C4-2B (cell line): ENCODE results near the gene PDE6A.

Source experiments
- H3K27ac ChIP-seq: fragments of 450-650 bp; 2 replicates; pipeline ENCODE4 v1.5.1; 2017
- ZFX ChIP-seq: fragments of 450-650 bp; IDR thresholded peaks from 2 replicates; pipeline ENCODE4 v1.6.1; 2017
- TF ChIP-seq, protein P1 (sequence below): fragments of 450-650 bp; conservative IDR thresholded peaks from 2 replicates; pipeline ENCODE4 v1.5.1; 2017; ENCODE audit warnings: mild to moderate bottlenecking

Gene PDE6A

DNA sequence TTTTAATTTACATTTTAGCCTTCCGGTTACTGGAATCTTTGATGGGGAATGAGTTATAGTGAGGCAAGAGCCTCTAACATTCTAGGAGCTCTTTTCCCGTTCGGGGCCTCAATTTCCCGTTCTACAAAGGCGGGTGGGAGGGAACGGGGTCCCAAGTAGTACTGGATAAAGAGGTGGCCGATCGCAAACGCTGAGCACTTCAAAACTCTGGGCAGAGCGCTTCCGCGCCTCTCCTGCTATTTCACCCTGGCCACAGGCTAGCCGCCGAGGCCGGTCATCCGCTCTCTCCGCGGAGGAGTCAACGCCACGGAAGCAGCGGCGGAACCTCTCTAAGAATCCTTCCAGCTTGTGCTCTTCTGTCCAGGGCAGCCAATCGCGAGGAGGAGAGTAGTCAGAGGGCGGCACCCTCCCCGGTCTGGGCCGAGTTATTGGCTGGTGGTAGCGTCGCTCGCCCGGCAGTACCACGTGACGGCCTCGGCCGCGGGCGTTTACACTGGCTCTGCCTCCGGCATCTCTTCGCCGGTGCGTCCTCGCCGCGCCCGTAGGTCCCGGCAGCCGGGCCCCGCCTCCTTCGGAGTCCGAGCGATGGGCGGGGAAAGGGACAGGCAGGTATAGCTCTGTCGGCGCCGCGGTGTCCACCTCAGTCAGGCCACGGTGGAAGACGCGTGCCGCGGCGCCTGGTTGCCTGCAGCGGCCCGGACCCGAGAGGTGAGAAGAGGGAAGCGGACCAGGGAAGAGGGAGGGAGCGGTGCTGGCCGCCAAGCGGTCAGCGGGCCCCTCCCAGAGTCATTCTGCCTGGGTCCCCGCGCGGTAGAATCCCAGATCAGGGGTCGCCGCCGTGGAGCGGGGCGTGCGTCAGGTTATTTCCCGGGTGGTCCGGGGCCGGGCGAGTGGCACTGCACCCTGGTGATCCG is 15.9 kb upstream of the PDE6A start, which contains the start of gene SLC26A2:
Gene SLC26A2, plus strand, starts transcription at position 487 of the 914 bp plus-strand sequence. CDS start 16,895 bp downstream, outside the sequence.
- peak within 1 kb of the TSS; percentile 64 for H3K27ac ChIP-seq
- no peak for TF ChIP-seq ZFX
- TF ChIP-seq, protein P1, sequence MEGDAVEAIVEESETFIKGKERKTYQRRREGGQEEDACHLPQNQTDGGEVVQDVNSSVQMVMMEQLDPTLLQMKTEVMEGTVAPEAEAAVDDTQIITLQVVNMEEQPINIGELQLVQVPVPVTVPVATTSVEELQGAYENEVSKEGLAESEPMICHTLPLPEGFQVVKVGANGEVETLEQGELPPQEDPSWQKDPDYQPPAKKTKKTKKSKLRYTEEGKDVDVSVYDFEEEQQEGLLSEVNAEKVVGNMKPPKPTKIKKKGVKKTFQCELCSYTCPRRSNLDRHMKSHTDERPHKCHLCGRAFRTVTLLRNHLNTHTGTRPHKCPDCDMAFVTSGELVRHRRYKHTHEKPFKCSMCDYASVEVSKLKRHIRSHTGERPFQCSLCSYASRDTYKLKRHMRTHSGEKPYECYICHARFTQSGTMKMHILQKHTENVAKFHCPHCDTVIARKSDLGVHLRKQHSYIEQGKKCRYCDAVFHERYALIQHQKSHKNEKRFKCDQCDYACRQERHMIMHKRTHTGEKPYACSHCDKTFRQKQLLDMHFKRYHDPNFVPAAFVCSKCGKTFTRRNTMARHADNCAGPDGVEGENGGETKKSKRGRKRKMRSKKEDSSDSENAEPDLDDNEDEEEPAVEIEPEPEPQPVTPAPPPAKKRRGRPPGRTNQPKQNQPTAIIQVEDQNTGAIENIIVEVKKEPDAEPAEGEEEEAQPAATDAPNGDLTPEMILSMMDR = no peak

DNA sequence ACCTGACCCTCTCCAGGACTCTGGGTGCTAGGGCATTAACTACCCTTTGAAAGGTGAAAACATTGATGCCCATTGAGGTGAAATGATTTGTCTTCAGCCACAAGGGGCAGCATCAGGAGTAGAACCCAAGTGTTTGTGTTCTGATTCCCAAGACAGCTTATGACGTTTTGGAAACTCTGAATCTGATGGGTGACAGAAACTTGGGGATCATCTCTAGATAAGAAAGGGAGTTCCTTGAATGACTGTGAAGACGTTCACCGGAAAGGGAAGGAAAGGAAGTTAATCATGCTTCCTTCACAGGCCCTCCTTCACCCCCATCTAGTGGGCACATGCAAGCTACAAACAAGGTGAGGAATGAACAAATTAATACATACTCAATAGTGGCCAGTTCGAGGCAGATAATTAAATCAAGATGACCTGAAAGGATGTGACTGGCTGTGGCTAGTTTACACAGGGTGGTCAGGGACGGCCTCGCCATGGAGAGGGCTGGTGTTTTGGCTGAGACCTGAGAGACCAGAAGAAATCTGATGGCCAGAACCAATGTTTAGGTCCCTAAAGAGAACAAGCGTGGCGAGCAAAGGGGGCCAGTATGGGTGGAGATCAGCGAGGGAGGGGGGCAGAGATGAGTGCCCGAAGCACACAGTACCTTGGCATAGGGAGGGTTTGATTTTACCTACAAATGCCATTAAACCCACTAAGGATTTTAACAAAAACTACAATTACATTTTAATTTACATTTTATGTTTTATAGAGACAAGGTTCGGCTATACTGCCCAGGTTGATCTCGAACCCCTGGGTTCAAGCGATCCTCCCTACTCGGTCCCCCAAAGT is 15.0 kb upstream of the PDE6A start:
- H3K27ac ChIP-seq = peak overlapping the region; percentile 64
- no peak for TF ChIP-seq ZFX
- TF ChIP-seq, protein P1 = peak; percentile 77

- TF ChIP-seq, protein P1 = no peak
- no peak for TF ChIP-seq ZFX
- no peak overlapping the region for H3K27ac ChIP-seq
Measured at GRCh38 chr5:149957855-149958254, 13.3 kb upstream of the PDE6A start.

- H3K27ac ChIP-seq = no peak overlapping the region
Measured at GRCh38 chr5:149956685-149957084, 12.1 kb upstream of the PDE6A start.

GRCh38 chr5:149954798-149955197 is 10.2 kb upstream of the PDE6A start:
- no peak for TF ChIP-seq ZFX
- TF ChIP-seq, protein P1 = no peak
- peak overlapping the region; percentile 25; the same call in 1 of the 2 replicates for H3K27ac ChIP-seq

More at GRCh38 chr5:149956685-149957084, 12.1 kb upstream of the PDE6A start:
- no peak for TF ChIP-seq ZFX
- TF ChIP-seq, protein P1 = no peak

DNA sequence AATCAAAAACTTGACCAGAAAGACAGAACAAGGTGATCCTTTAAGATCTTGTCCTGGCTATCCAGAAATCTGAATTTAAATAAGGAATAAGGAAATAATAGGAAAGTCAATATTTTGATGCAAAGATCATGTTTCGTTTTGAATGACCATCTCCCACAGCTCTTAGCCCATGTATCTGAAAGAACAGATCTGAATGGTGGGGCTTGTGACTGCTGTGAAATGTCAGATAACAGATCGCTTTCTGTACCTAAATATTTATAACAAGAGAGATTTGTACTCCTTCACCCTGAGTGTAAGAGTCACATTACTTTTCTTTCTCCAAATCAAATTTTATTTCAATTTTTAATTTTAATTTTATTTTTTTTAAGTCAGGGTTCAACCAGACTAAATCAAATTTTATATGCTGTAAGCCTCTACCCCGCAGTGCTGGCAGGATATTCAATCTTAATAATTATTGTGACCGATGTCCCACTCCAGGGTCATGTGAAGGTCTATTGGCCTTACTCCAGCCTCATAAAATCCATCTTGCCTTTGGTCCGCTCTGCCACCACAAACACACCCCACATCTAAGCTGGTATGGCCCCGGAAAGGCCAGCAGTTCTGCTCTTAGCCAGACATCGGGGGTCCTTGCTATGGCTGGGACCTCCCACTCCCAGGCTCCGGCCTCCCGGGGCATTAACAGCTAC is 9.0 kb upstream of the PDE6A start:
- TF ChIP-seq, protein P1 = no peak
- TF ChIP-seq ZFX = no peak
- H3K27ac ChIP-seq = peak overlapping the region; percentile 25
